Chondrocyte (in vitro differentiated cells): ENCODE measurements around the gene DPY19L1. TPM values are rescaled to one million over a fixed set of nuclear protein-coding genes. Genes with fewer than 3 reads are reported as not detected.
"Not testable (repeated sequence)": the region's sequence is repeated elsewhere in the genome, so short reads cannot be mapped to it uniquely, and the experiment has no call there.

Experiments
- DNase-seq: peaks from one replicate; pipeline ENCODE4 v3.0.0; 2021; ENCODE audit warnings: mixed read lengths, low spot score
- H3K27ac Mint-ChIP-seq: one replicate; pipeline ENCODE4 v1.8.0; 2021; ENCODE audit warnings: mild to moderate bottlenecking, moderate library complexity, mixed read lengths; ENCODE audit not compliant: unreplicated experiment
- H3K27me3 Mint-ChIP-seq: 2 replicates; pipeline ENCODE4 v1.8.0; 2021; ENCODE audit warnings: low read depth, mixed read lengths
- H3K36me3 Mint-ChIP-seq: 2 replicates; pipeline ENCODE4 v1.8.0; 2021; ENCODE audit warnings: low read depth, mixed read lengths
- H3K4me1 Mint-ChIP-seq: 2 replicates; pipeline ENCODE4 v1.8.0; 2021; ENCODE audit warnings: low read depth, mild to moderate bottlenecking, mixed read lengths
- H3K4me3 Mint-ChIP-seq: one replicate; pipeline ENCODE4 v1.8.0; 2021; ENCODE audit warnings: mild to moderate bottlenecking, moderate library complexity, mixed read lengths; ENCODE audit not compliant: unreplicated experiment
- H3K9me3 Mint-ChIP-seq: 2 replicates; pipeline ENCODE4 v1.8.0; 2021; ENCODE audit warnings: low read depth, mixed read lengths
- CTCF ChIP-seq: fragments of 200-600 bp; sonication (generic); IDR thresholded peaks from 2 replicates; pipeline ENCODE4 v1.5.0; 2021; ENCODE audit warnings: antibody characterized with exemption, mild to moderate bottlenecking, moderate library complexity
- total RNA-seq: library from RNA; stranded (reverse); gene quantifications from 3 replicates; pipeline ENCODE4 v1.2.1, GENCODE V29; 2021

The DPY19L1 gene
- total RNA-seq, 1 donor from 2014 or later = 30.9 TPM

- TF ChIP-seq CTCF = no peak
- Mint-ChIP-seq H3K4me3 (no peak overlapping the region), H3K27me3 (no peaks in the 10 kb centered on the region), H3K36me3 (peaks cover 9% of the 10 kb centered on the region), H3K4me1 (no peaks in the 10 kb centered on the region), H3K27ac (no peak overlapping the region), H3K9me3 (peaks cover 18% of the 10 kb centered on the region)
- DNase-seq = no peak
These were observed 121.0 kb downstream of the DPY19L1 start for GRCh38 chr7:34916267-34916666.

- Mint-ChIP-seq H3K36me3 (peaks cover 12% of the 10 kb centered on the region), H3K4me3 (no peak overlapping the region), H3K9me3 (peaks cover 22% of the 10 kb centered on the region), H3K4me1 (no peaks in the 10 kb centered on the region), H3K27ac (no peak overlapping the region), H3K27me3 (peaks cover 2% of the 10 kb centered on the region)
- no peak for DNase-seq
- no peak for TF ChIP-seq CTCF
These were observed 125.0 kb downstream of the DPY19L1 start for GRCh38 chr7:34912236-34912635.

- H3K4me3 Mint-ChIP-seq = peak overlapping the region; percentile 54
- not testable (repeated sequence) for H3K27me3 Mint-ChIP-seq, DNase-seq, H3K4me1 Mint-ChIP-seq, H3K36me3 Mint-ChIP-seq, H3K27ac Mint-ChIP-seq, H3K9me3 Mint-ChIP-seq
These were observed 130.9 kb downstream of the DPY19L1 start for GRCh38 chr7:34906266-34906850.

- H3K4me3 Mint-ChIP-seq = no peak overlapping the region
- peaks cover 4% of the 10 kb centered on the region for H3K9me3 Mint-ChIP-seq
- no peak overlapping the region for H3K27ac Mint-ChIP-seq
- H3K36me3 Mint-ChIP-seq = peaks cover 2% of the 10 kb centered on the region
- TF ChIP-seq CTCF = no peak
- no peak for DNase-seq
- H3K4me1 Mint-ChIP-seq = no peaks in the 10 kb centered on the region
- H3K27me3 Mint-ChIP-seq = peaks cover 2% of the 10 kb centered on the region
These were observed 132.3 kb downstream of the DPY19L1 start for GRCh38 chr7:34904987-34905386.

- H3K9me3 Mint-ChIP-seq, H3K4me1 Mint-ChIP-seq, H3K4me3 Mint-ChIP-seq, H3K27me3 Mint-ChIP-seq, H3K36me3 Mint-ChIP-seq, H3K27ac Mint-ChIP-seq, DNase-seq: not testable (repeated sequence)
These were observed 133.4 kb downstream of the DPY19L1 start for GRCh38 chr7:34903921-34904320.

- TF ChIP-seq CTCF = no peak
- no peaks in the 10 kb centered on the region for H3K27me3 Mint-ChIP-seq
- no peaks in the 10 kb centered on the region for H3K9me3 Mint-ChIP-seq
- no peak overlapping the region for H3K4me3 Mint-ChIP-seq
- H3K4me1 Mint-ChIP-seq = no peaks in the 10 kb centered on the region
- H3K27ac Mint-ChIP-seq = no peak overlapping the region
- H3K36me3 Mint-ChIP-seq = no peaks in the 10 kb centered on the region
- DNase-seq = no peak
These were observed 135.1 kb downstream of the DPY19L1 start for GRCh38 chr7:34902182-34902581.
